Fibroblast of skin of back (primary cell): ENCODE results near the gene USH1C.

Source experiments
- DNase-seq: peaks from one replicate; pipeline ENCODE4 v3.0.0-alpha.2; 2013

Gene USH1C

DNA sequence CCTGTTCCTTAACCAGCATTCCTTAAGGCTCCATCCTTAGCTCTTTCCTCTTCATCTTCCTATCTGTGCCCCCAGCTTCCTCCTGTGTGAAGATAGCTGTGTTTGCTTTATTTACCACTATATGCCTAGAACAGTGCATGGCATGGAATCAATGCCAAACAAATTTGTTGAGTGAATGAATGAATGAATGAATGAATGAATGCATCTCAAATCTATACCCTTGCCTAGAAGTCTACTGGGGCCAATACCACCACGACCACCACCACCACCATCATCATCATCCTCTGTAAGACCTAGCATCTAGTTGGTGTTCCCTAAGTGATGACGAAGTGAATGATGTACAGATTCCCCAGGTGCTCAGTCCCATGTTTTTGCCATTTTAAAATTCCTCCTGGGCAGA, 2.0 kb upstream of the USH1C start:
- DNase-seq, result no peak

DNA sequence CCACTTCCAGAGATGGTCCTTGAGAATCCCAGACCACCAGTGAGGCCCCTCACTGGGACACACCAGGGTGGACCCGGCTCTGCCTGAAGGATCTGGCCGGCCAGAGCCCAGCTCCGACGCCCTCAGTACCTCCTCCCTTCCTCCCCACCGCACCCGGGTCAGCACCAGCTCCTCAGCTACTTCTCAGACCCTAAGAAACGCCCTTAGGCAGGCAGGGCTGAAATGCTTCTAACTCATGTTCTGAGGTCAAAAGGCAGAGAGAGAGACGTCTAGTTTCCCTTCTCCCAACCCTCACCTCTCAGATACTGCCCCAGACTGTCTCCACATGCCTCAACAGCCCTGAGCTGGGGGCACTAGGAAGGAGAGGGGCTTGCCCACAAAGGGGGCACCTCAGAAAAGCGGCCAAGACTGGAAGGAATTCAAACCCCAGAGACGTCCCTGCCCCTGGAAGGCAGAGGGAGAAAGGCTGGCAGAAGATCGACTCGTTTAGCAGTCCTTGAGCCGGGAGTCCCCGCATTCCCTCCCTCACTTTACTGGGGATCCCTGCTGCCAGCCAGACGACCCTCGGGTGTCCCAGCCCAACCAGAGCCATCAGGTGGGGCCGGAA, 539 bp downstream of the USH1C start:
- no peak for DNase-seq

DNA sequence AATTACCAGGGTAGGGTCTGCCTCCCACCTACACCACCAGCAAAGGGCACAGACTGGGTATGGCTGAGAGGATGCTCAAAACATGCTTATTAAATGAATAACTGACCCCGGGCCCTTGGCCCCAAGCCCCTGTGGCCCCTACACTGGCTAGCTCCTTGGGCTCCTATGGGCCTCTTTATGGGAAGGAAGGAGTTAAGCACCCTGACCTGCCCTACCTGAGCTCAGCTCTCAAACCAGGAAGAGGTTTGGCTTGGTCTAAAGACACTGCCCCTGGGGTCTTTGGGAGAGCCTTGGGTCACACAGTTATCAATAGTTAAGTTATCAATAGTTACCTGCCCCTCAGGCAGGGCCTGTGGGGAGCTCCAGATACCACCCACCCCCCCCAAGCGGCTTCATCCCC, 1.2 kb downstream of the USH1C start:
- no peak for DNase-seq

DNA sequence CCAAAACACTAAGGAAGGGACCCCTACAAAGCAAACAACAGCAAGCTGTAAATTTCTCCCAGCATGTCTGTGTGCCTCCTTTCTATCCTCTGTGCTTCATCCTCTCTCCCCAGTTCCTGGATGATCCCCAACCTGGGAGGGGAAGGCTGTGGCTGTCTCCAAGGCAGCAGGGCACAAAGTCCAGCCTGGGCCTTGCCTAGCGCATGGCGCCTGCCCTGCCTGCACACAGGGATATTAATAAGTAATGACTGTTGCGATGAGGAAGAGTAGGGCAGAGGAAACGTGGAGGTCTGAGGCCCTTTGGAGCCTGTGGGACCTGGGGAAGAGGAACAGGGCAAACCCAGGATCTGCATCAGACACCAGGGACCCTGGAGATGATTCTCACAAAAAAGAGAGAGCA, 2.0 kb downstream of the USH1C start:
- DNase-seq, result no peak

DNA sequence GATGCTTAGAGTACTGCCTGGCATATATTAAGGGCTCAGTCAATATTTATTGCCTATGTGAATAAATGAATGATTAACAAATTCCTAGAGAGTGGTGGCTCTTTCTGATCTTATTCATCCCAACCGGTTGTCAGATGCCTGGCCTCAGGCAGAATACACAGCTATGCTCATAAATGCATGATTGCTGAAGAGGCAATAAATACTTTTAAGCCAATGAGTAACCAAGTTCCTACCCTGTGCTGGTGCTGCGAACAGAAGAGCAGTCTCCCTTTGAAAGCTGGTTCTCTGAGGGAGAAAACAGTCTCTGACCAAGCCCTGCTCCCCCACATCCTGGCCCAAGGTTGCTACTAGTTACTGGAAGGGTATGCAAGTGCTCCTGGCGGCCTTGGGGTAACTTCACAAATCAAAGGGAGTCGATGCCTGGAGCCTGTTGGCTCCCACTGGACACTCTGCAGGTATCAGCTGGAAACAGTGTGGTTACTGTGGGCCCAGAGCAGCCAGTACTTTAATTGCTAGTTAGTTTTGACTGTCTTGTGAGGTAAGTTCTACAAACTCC, 2.8 kb downstream of the USH1C start:
- no peak for DNase-seq

DNA sequence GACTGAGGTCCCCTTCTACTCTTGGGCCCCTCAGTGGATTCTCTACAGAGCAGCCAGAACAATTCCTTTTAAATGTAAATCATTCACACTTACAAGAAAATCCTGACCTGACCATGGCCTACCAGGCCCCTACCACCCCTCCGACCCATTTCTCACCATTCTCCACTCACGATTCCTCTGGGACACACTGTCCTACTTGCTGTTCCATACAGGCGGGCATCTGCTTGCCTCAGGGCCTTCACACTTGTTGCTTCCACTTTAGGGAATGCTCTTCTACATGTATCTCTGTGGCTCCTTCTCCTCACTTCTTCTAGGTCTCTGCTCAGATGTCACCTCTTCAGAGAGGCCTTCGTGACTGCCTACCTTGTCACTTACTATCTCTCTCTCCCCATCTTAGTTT, 3.4 kb downstream of the USH1C start:
- DNase-seq, result no peak

DNA sequence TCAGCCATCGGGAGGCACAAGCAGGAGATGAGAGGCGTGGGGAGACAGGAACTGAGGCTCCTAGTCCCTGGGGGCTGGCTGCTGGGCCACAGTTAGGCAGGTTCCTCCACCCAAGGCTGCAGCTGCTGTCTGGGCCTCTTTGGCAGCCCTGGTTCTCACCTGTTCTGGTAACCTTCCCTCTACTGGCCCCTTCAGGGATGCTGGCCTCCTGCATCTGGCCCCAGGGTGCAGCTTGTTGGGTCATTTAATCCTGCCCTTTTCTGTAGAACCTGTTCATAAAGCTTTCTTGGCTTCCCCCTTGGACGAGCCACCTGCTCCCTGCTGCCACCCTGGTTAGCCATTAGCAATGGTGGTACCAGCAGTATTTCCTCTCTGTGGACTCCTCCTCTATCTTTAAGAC, 5.5 kb downstream of the USH1C start:
- no peak for DNase-seq

DNA sequence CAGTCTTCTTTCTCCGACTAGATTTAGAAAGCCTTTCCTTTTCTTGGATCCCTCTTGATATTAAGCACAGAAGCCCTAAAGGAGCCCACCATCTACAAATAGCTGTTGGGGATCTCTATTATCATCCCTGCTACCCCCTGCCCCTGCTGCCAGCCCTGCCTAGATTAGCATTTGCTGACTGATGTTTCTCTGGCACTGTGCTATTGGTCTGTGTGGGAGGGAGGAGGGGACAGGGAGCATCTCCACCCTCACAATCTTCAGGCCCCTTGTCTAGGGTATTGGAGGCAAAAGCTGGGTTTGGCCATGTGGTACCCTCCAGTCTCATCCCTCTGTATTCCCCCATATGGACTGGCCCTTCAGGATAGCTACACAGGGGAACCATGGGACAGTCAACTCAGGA, 6.2 kb downstream of the USH1C start:
- no peak for DNase-seq

DNA sequence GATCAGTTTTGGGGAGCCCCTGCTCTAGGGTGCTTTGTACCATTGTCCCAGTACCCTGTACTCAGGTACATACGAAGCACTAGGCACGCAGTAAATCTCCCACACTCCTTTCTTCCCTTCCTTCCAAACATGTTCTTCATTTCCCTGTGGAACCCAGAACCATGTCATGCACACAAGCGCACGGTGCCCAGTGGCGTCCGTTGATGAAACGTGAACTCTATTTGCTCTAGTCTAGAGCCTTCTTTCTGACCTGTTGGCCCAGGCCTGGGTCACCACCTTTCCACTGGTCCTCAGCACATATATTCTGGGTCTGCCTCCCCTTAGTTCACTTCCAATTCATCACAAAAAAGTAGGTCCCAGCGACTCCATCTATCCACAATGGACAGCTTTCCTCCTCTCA, 7.0 kb downstream of the USH1C start:
- DNase-seq, result no peak

DNA sequence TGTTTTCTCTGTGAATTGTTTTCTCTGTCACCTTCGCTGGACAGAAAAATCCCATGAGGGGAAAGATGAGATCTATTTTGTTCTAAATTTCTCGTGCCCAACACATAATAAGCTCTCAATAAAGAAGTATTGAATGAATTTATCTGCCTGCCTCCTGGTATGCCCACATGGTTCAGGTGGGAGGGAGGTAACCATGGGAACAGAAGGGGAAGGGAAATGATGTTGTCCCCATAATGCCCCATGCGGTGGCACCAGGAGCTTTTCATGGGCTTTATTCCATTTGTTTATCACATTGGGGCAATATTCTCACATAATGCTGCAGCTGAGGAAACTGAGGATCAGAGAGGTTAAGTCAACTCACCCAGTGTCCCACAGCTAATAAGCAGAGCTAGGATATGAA, 8.7 kb downstream of the USH1C start:
- no peak for DNase-seq

DNA sequence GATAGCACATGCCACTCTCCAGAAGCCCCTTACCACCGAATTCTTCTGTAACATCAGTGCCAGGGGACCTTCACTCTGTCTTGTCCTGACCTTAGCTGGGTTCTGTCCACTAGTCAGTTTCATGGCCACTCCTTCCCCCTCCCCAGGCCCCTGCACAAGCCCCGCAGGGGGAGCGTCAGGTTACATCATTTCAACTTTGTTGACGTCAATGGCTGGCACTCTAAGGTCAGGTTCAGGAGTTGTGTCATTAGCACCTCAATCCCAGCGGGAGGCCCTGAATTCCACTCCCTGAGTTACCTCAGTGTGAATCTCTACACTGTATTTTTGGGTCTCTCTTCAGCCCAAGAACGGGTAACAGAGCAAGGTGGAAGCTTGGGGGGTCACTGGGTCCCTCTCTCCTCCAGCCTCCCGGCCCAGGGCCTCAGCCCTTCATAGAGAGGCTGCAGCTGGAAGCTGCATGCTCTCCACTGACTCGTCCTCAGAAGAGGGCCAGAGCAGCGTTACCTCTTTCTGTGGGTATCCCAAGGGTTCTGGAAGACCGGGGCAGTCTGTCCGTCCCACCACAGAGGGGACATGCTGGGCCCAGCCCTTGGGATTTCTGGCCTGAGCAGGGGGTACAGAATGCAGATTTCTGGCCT, 10.3 kb downstream of the USH1C start:
- no peak for DNase-seq

DNA sequence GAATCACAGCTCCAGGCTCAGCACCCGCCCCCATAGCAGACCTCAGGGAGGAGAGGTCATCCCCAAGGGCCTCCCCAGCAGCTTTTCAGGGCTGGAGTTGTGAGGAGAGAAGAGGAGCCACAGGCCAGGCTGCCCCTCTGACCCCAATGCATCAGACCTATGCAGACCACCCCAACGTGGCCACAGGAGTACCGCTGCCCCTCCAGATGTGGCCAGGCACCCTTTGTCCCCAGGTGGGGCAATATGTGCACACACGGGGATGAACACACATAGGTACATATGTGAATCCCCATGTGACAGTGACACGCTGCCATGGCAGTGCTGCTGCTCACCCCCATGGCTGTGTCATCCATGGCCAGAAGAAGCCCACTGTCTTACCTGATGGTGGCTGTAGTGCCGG, 10.9 kb downstream of the USH1C start:
- DNase-seq, result no peak

DNA sequence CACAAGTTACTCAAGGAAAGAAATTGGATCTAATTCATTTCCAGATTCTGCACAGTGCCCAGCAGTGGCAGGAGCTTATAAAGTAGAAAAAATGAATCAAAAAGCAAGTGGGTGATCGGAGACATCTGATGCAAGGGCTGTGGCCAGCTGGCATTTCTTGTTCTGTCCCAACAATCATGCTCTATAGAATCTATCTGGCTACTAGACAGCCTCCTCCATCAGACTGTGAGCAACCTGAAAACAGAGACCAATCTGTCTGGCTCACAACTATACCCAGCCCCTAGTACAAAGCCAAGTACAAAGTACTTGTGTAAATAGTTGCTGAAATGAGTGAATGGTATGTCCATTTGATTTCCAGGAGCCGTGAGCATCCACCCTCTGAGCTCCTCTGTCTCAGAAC, 11.4 kb downstream of the USH1C start:
- DNase-seq, result no peak

DNA sequence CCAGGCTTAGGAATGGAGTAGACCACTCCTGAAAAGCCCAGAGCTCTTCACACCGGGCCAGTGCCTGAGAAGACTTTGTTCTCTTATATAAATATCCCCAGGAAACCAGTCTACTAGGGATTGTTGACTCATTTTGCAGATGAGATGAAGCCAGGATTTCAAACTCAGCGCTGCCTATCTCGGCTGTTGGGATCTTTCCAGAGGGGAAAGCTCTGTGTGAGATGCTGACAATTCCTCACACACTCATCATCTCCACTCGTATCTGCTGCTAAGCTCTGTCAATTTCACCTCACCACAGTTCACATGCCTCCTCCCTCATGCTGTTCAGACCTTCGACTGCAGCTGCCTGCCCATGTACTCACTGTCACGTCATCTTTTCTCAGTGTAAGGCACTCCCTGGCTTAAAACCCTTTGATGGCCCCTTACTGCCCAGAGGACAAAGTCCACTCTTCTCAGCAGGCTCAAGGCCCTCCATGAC, 12.5 kb downstream of the USH1C start:
- peak; percentile 25 for DNase-seq

DNA sequence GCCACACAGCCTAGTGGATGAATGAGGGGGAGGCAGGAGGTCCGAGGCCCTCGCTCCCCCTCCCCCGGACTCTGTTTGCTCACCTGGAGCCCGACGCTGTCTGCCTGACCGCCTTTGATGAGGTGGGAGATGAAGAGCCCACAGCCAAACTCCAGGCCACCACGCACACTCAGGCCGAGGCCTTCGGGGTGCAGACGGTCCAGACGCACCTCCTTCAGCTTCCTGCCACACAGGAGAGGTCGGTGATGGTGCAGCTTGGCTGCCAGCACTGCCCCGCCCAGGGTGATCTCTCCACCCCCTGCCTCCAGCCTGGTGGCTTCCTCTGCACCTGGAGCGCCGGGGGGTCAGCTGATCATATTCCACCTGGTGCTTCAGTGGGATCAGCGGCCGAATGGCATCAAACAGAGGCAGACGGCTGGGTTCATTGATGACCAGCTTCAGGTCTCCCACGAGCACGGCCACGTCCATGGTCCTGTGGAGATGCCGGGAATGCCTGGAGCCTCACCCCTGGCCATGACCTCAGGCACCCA, 13.1 kb downstream of the USH1C start:
- DNase-seq, result no peak

DNA sequence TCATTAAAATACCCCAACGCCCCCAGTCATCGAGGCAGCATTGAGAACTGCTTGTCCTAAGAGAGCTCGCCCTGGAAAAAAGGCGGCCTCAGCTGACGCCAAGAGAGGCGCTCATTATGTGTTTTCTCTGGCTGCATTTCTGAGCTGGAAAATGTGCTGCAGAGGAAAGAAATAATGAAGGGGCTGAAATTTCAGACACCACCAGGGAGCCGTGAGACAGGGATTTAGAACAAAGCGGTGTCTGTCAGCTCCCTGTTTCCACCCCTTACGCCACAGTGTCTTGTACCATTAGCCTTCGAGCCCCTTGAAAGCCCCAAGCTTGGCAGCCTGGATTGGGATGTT, 14.4 kb downstream of the USH1C start:
- DNase-seq, result no peak

DNA sequence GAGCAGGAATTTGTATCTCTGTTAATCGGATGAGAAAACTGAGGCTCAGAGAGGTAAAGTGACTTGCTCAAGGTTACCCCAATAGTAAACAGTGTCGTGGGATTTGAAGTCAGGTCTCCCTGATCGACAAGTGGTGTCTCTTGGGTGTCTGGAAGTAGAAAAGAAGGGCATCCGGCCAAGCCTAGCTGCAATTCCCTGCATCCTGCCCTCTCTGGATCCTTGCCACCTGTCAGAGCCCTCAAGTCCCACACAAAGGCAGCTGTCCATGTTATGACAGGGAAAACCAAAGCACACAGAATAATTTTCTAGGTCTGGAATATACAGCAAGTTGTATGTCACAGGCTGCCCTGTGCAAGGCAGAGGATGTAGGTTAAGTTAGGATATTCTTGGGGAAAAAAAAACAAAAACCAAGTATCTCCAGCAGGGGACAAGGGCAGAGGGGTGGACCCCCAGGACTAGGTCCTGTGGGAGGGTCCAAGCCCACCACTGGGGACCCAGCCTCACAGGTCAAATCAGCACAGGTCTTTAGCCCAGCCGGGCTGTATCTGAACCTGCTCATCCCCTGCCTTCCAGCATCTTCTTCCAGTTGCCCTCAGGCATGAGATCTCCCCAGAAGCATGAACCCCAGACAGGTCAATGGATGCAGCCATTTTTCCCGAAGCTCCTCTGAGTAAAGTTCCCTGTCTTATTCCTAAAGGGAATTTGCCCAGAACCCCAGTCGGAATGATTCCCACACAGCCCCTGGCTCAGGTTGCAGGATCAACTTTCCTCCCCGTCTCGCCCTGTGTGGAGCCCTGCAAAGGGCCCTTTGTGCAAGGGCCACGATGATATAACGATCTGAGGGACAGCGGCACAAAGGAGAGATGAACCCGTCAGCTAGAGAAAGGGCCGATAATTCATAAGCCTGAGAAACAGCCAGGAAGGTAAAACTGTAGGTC, 15.0 kb downstream of the USH1C start:
- DNase-seq, result no peak

DNA sequence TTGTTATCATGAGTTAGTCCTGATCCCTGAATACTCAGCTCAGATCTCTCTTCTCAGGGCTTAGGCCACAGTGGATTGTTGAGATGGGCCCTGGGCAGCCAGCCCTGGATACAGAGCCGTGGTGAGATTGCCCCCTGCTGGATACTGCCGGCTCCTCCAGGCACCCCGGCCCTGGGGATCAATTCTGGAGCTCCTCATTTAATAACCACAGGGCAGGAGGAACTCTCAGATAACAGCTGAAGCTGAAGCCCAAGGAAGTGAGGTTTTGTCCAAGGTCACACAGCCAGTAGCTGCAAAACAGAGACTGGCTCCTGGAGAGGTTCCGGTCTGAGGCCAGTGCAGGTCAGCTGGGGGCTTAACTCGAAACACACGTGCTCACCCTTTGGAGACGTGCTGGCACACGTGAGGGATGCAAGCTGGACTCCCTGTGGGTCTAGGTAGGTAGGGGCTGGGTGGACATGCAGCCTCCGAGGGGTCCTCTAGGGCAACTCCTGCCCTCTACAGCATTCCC, 16.0 kb downstream of the USH1C start:
- peak; percentile 22 for DNase-seq

DNA sequence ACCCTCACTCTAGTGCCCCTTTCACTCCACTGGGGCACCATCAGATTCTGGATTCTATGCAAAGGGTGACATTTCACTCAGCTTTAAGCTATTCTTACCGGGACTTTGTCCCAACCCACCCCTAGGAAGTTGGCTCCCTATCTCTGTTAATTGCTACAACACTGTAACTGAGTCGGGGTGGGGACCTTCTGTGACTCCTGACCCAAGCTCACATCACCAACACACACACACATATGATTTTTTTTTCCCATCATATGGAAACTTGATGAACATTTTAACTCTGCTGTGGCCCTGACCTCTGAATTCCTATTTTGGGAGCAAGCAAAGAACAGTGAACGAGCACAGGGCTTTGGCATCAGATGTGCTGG, 16.6 kb downstream of the USH1C start:
- DNase-seq, result no peak

DNA sequence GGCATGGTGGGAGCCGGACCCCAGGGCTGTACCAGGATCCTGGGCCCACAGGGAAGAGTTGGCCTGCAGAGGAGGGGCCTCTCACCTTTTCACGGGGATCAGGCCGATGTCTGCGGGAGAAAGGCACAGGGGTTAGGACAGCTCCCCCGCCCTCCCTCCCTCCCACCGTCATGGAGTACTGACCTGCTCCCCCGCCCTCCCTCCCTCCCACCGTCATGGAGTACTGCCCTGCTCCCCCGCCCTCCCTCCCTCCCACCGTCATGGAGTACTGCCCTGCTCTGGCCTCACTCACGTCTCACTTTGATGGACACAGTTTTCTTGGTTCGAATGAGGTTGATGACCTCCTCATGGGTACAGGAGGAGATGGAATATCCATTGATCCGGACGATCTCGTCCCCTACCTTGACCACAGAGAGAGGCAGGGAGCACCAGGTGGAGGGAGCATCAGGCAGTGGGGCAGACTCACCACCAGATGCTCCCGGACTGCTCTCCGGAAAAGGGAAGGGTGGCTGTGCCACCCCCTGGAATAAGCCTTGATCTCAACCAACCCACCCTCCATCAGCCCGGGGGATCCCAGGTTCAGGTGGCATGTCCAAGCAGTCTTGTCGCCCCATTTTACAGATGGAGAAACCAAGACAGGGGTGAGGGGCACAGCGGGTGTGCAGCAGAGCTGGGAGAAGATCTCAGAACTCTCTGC, 17.1 kb downstream of the USH1C start:
- no peak for DNase-seq

DNA sequence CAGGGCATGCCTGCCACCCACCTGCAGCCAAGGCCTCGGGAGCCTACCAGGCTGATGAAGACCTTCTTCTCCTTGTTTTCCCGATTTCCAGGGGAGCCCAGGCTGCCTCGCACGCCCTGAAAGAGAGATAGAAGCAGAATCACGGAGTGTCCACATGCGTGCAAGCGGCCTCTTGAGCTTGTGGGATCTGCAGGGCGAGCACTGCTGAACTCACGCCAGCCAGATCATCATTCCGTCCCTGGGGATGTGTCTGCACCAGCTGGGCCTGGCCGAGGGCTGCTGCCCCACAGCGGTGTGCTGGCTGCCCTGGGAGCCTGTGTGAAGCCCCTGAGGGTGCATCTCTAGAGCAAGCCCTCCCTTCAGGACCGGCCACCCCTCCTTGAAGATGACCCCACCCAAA, 17.9 kb downstream of the USH1C start:
- DNase-seq, result no peak

DNA sequence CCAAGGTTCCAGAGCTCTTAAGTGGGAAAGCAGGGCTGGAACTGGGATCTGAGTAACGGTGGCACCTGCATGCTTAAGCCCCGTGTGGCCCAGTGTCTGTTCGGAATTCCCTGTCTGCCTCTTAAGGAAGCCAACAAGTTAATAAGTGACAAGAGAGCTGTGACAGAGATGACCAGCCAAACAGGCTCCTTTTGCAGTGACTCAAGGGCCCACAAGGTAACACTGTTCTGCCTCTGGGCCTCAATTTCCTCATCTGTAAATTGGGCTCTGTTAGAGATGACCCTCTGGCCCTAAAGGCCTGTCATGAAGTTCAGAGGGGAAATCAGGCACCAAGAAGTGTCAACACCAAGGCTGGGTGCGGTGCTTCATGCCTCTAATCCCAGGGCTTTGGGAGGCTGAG, 18.6 kb downstream of the USH1C start:
- no peak for DNase-seq

DNA sequence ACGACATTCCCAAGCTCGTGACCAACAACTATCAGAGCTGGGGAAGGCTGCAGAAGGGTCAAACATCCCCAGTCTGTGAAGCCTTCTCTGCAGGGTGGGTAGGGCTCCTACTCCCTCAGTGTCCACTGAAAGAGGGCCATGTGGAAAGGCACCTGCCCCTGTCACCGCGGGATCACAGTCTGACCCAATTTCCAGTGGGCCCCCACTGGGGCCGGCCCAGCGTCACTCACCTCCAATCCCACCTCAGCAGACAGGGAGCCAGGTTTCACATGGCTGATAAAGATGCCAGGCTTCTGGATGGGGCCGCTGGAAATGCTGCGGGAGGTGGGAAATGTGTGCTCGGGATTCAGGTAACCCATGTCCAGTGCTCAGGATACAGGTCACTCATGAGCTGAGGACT, 20.0 kb downstream of the USH1C start:
- DNase-seq, result no peak
